Small intestine (tissue), 7 donors: ENCODE results near the gene MACO1. TPM values are rescaled to one million over a fixed set of nuclear protein-coding genes. Genes with fewer than 3 reads are reported as not detected.

Experiments used
- DNase-seq, 2 donors: peaks; one replicate each; pipeline versions ENCODE4 v3.0.0 to v3.0.0-alpha.2; 2013
- FAIRE-seq: peaks from 2 replicates; lab custom pipeline; 2012; peaks lifted over from hg19 to GRCh38; lab: Jason Lieb, UNC
- H3K27ac ChIP-seq, 3 donors: one replicate each; pipeline ENCODE4 v1.5.1; 2013; ENCODE audit warnings: low read length in 2 of 3, mild to moderate bottlenecking in 2 of 3, control low read depth in 1 of 3, inconsistent platforms in 1 of 3, low read depth in 1 of 3, moderate library complexity in 1 of 3
- H3K27me3 ChIP-seq, 3 donors: one replicate each; pipeline ENCODE4 v1.6.1; 2013; ENCODE audit warnings: low read length in 3 of 3, inconsistent platforms in 1 of 3; ENCODE audit not compliant: control insufficient read depth in 3 of 3, insufficient read depth in 3 of 3
- H3K36me3 ChIP-seq, 3 donors: one replicate each; pipeline ENCODE4 v1.6.1; 2013; ENCODE audit warnings: low read length in 3 of 3, inconsistent platforms in 1 of 3, low read depth in 1 of 3, mild to moderate bottlenecking in 1 of 3, moderate library complexity in 1 of 3; ENCODE audit not compliant: control insufficient read depth in 3 of 3, insufficient read depth in 2 of 3
- H3K4me1 ChIP-seq, 3 donors: one replicate each; pipeline ENCODE4 v1.6.1; 2013; ENCODE audit warnings: low read length in 2 of 3, inconsistent platforms in 1 of 3, low read depth in 1 of 3, mild to moderate bottlenecking in 1 of 3, moderate library complexity in 1 of 3; ENCODE audit not compliant: control insufficient read depth in 3 of 3, insufficient read depth in 2 of 3
- H3K4me3 ChIP-seq, 3 donors: one replicate each; pipeline ENCODE4 v1.5.1; 2013; ENCODE audit warnings: low read length in 3 of 3, control low read depth in 1 of 3, inconsistent platforms in 1 of 3, low read depth in 1 of 3, mild to moderate bottlenecking in 1 of 3, moderate library complexity in 1 of 3
- H3K9me3 ChIP-seq, 2 donors: one replicate each; pipeline ENCODE4 v1.6.1; 2013; ENCODE audit warnings: low read depth in 1 of 2, low read length in 1 of 2; ENCODE audit not compliant: control insufficient read depth in 2 of 2, insufficient read depth in 1 of 2
- WGBS, 3 donors: extraction: QIAGEN DNeasy Blood & Tissue Kit; methylation state at CpG; one replicate each; pipeline ENCODE4 v1.1.7; 2013; 5-methylcytosine and 5-hydroxymethylcytosine counted together
- polyA plus RNA-seq, 4 donors: library from polyadenylated mRNA; stranded (reverse) in 3 of 4; unstranded in 1 of 4; fragments of 200-250 nt in 3 of 4; fragments of 120-200 nt in 1 of 4; gene quantifications; one replicate each; pipeline versions ENCODE4 v1.2.1 to v1.2.3, GENCODE V29; 2013
- donor health status: healthy with polysubstance abuse.
- donor health status: control.
- donor health status: control.
- donor health status: Bipolar disorder and iron deficiency.
- donor health status: healthy.

The MACO1 gene
- polyA plus RNA-seq, 4 donors = 8.1 to 18.6 (median 9.7) TPM

DNA sequence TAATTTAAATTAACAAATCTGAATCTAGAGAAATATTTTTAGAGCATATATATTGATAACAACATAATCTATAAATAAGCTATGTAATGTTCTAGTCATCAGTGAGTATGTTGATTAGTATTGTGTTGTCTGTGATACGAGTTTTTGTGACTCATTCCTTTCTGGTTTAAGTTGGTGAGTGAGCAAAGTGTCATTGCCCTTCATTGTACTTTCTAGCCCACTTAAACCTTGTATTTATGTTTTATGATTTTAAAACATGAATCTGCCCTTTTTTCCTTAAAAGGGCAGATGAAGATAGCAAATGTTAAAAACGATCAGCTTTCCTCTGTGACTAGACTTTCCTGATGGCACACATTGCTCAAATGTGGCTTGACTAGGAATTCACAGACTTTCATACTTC, 38.5 kb downstream of the MACO1 start:
- H3K4me3 ChIP-seq = no peak overlapping the region
- H3K4me1 ChIP-seq = no peaks in the 10 kb centered on the region
- no peaks in the 10 kb centered on the region for H3K9me3 ChIP-seq
- H3K36me3 ChIP-seq = peaks cover 4 to 9% (median 8%) of the 10 kb centered on the region in 3 donors
- H3K27ac ChIP-seq = no peak overlapping the region
- 80 to 87% (median 86%) methylated on average over 2 of the region's 2 CpGs for WGBS, 3 donors
- DNase-seq (no peak), FAIRE-seq (no peak)
- H3K27me3 ChIP-seq = no peaks in the 10 kb centered on the region

DNA sequence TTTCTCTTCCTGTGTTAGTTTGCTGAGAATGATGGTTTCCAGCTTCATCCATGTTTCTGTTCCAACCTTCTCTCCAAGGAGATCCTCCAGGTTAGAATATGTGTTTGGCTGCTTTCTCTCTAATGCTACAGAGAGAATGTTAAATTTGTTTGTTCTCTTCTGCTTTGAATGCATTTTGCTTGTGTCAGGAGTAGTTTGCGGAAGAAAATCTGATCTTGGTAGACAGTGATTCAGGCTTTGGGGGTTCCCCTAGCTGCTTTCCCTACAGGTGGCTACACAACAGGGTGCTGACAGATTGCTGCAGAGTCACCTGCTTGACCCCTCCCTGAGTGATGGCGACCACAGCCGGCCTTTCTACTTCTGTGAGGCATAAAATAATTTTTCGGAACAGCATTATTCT, 41.8 kb downstream of the MACO1 start:
- Histone ChIP-seq H3K9me3 (no peaks in the 10 kb centered on the region), H3K27ac (no peak overlapping the region), H3K4me1 (peaks cover 0 to 15% (median 0%) of the 10 kb centered on the region in 3 donors), H3K4me3 (no peak overlapping the region), H3K36me3 (peaks cover 4 to 9% (median 5%) of the 10 kb centered on the region in 3 donors), H3K27me3 (no peaks in the 10 kb centered on the region)
- DNase-seq (no peak), FAIRE-seq (no peak)
- WGBS, 3 donors = 88 to 90% (median 88%) methylated on average over 4 of the region's 4 CpGs

GRCh38 chr1:25473653-25474225, 43.0 kb downstream of the MACO1 start:
- no peak for FAIRE-seq
- no peaks in the 10 kb centered on the region for H3K27me3 ChIP-seq
- 92 to 100% (median 98%) methylated on average over 1 of the region's 1 CpG for WGBS, 3 donors
- H3K4me3 ChIP-seq = no peak overlapping the region
- no peak overlapping the region for H3K27ac ChIP-seq
- DNase-seq = no peak
- no peaks in the 10 kb centered on the region for H3K9me3 ChIP-seq
- peaks cover 0 to 15% (median 4%) of the 10 kb centered on the region in 3 donors for H3K4me1 ChIP-seq
- H3K36me3 ChIP-seq = peaks cover 4 to 6% (median 5%) of the 10 kb centered on the region in 3 donors

DNA sequence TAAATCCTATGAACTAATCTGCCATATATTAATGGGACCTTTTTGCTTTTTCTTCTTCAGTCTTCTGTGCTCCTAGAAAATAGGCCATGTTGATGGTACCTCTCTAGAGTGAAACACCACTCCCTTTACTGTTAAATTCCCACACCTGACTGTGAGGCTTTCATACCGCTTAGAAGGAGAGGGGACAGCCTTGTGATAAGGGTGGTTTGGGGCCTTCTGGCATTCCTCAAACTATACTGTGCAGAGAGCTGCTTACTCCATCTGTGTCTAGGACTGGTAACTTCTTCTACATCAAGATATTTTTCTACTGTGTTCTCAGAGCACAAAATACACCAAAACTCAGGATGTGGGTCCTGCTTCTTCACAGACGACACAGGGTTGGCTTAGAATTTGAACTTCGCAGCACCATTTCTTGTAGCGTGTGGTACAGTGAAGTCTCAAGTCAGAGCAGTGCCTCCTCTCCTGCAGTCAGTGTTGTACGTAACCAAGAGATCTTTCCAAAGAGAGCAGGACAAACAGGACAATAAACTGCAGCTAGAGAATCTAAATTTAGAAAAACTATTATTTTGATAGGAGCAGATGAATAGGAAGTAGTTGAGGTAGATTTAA, 43.8 kb downstream of the MACO1 start:
- Histone ChIP-seq H3K4me3 (no peak overlapping the region), H3K9me3 (no peaks in the 10 kb centered on the region), H3K27ac (no peak overlapping the region), H3K36me3 (peaks cover 4 to 6% (median 5%) of the 10 kb centered on the region in 3 donors), H3K27me3 (no peaks in the 10 kb centered on the region), H3K4me1 (peaks cover 0 to 15% (median 4%) of the 10 kb centered on the region in 3 donors)
- FAIRE-seq (no peak), DNase-seq (no peak)
- 78 to 88% (median 85%) methylated on average over 5 of the region's 5 CpGs for WGBS, 3 donors

DNA sequence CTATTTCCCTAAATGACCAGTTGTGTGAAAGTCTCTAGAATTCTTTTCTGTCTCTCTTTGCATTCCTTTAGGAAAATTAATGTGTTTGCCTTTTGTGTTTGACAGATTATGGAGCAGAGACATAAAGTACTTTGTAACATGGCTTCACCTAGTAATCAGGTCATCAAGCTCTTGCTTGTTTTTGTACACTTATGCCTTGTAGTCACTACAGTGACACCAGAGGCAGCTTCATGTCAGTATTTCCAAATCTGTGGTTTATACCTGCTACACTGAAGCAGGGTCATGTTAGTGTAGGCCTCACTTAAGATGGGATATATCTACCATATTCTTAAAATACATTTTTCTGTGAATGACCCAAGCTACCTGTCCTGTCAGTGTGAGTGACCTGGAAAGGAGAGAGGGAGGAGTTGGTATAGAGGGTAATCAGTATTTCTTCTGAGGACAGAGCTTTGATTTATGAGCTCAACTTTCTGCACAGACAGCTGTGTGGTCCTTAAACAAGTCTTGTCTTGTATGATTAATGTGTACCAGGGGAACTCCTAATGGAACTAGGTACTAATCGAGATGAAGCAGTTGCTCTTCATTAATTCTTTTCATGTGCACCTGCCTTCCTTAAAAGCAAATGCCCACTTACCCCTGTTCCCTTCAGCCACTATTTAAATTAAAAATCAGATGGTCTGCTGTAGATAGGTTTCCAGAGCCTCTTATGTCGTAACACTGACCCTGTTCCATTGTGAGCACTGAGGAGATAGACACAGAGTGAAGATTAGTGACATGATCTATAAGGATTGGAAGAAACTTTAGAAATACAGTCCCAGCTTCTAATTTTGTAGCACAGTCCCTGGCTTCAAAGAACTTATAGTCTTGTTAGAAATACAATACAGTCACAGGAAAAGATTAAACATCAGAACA, 45.7 kb downstream of the MACO1 start:
- H3K27ac ChIP-seq = no peak overlapping the region
- H3K4me1 ChIP-seq = peaks cover 0 to 15% (median 4%) of the 10 kb centered on the region in 3 donors
- peak in 1 of 2 donors; percentile 25 for DNase-seq
- 73 to 76% (median 73%) methylated on average over 2 of the region's 2 CpGs for WGBS, 3 donors
- H3K36me3 ChIP-seq = peaks cover 2 to 3% (median 2%) of the 10 kb centered on the region in 3 donors
- H3K27me3 ChIP-seq = no peaks in the 10 kb centered on the region
- H3K4me3 ChIP-seq = no peak overlapping the region
- FAIRE-seq = no peak
- no peaks in the 10 kb centered on the region for H3K9me3 ChIP-seq

DNA sequence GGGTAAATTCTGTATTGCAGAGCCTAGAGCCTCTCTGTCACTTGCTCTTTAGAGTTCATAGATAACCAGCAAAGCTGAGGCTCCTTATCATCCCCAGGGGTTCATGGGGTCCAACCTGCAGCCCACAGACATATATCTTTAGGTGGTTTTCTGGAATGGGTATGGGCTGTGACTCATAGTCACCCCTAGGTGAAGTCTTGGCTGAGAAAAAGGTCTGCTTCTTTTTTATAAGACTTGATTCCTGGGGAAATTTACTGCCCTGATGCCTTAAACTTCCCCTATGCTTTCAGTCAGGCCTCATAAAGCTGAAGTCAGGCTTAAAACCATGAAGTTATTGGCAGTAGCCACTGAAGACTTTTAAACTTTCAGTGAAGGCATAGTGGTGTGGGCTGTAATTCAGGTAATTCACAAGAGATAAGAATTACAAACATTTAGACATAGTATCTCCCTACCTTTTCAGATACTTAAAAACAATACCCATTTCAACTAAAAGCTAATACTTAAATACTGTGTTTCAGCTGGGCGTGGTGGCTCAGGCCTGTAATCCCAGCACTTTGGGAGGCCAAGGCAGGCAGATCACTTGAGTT, 46.8 kb downstream of the MACO1 start:
- Histone ChIP-seq H3K4me3 (no peak overlapping the region), H3K36me3 (peaks cover 0 to 4% (median 0%) of the 10 kb centered on the region in 3 donors), H3K27ac (peak overlapping the region in 1 of 3 donors; percentile 3), H3K9me3 (no peaks in the 10 kb centered on the region), H3K4me1 (peaks cover 0 to 15% (median 4%) of the 10 kb centered on the region in 3 donors), H3K27me3 (no peaks in the 10 kb centered on the region)
- FAIRE-seq (no peak), DNase-seq (peak in 1 of 2 donors; percentile 48)
- WGBS, 3 donors = 77 to 89% (median 86%) methylated on average over 1 of the region's 1 CpG

- H3K27ac ChIP-seq = no peak overlapping the region
- no peaks in the 10 kb centered on the region for H3K27me3 ChIP-seq
- no peak for FAIRE-seq
- no peaks in the 10 kb centered on the region for H3K9me3 ChIP-seq
- peak in 1 of 2 donors; percentile 6 for DNase-seq
- peaks cover 0 to 15% (median 4%) of the 10 kb centered on the region in 3 donors for H3K4me1 ChIP-seq
- H3K4me3 ChIP-seq = no peak overlapping the region
- H3K36me3 ChIP-seq = peaks cover 0 to 7% (median 0%) of the 10 kb centered on the region in 3 donors
Observed at GRCh38 chr1:25478633-25479032, 47.9 kb downstream of the MACO1 start.

- Histone ChIP-seq H3K9me3 (no peaks in the 10 kb centered on the region), H3K27ac (no peak overlapping the region), H3K36me3 (peaks cover 0 to 16% (median 3%) of the 10 kb centered on the region in 3 donors), H3K27me3 (no peaks in the 10 kb centered on the region), H3K4me1 (peaks cover 0 to 8% (median 4%) of the 10 kb centered on the region in 3 donors), H3K4me3 (no peak overlapping the region)
- no peak for DNase-seq
- no peak for FAIRE-seq
- 88 to 95% (median 93%) methylated on average over 5 of the region's 5 CpGs for WGBS, 3 donors
Observed at GRCh38 chr1:25481625-25482024, 50.9 kb downstream of the MACO1 start.
